Vagina (tissue), 2 donors: ENCODE measurements around the gene ZNF521.

Source experiments
- POLR2A ChIP-seq, 2 donors: fragments of 450-650 bp; IDR thresholded peaks; one replicate each; pipeline ENCODE4 v1.6.1; 2017; ENCODE audit warnings: antibody characterized with exemption in 2 of 2, mild to moderate bottlenecking in 2 of 2, moderate library complexity in 2 of 2
- POLR2AphosphoS5 ChIP-seq, 2 donors: sonication (generic); formaldehyde crosslinking; IDR thresholded peaks; one replicate each; pipeline ENCODE4 v1.9.0; 2017; ENCODE audit warnings: antibody characterized with exemption in 2 of 2, mild to moderate bottlenecking in 2 of 2, low read depth in 1 of 2; ENCODE audit not compliant: insufficient read depth in 1 of 2

GRCh38 chr18:25097569-25098056 is 254.4 kb downstream of the ZNF521 start:
- no peak for TF ChIP-seq POLR2AphosphoS5 (IDR thresholded peaks at IDR 0.05; ENCODE audit: insufficient read depth in 1 of 2, low read depth in 1 of 2)
- TF ChIP-seq POLR2A (IDR thresholded peaks at IDR 0.05) = no peak
